GM19238 (cell line): ENCODE data around the gene VEGFD.

Source experiments
- DNase-seq: peaks from one replicate; pipeline ENCODE4 v3.0.0; 2011; ENCODE audit warnings: low spot score; ENCODE audit not compliant: insufficient read length

VEGFD gene

DNA sequence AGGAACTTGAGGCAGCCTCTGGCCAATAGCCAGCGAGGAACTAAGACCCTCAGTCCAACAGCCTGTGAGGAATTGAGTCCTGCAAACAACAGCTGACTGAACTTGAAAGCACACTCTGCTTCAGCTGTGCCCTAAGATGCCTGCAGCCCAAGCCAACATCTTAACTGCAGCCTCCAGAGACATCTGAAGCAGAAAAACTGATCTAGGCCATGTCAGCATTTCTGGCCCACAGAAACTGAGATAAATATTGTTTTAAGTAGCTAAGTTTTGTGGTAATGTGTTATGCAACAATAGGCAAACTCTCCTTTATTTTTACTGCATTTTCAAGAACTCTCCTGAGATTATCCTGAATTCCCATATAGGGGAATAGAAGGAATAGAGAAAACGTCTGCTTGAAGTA is 24.5 kb downstream of the VEGFD start:
- no peak for DNase-seq

DNA sequence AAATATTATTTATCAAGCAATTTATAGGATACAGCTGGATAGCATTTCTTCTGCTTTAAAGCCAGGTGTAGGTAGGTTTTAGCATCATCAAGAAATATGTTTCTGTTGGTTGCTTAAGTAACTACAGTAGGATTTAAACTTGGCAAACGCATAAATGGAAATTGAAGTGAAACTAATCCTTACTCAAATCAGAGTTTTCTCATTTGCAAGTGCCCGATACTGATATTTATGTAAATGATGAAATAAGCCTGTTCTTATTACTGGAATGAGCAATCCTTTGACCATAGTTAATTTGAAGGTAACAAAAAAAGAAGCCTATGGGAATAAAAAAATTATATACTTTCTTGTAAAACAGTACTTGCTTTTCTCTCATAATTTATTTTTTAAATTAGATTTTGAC is 25.7 kb downstream of the VEGFD start:
- no peak for DNase-seq

DNA sequence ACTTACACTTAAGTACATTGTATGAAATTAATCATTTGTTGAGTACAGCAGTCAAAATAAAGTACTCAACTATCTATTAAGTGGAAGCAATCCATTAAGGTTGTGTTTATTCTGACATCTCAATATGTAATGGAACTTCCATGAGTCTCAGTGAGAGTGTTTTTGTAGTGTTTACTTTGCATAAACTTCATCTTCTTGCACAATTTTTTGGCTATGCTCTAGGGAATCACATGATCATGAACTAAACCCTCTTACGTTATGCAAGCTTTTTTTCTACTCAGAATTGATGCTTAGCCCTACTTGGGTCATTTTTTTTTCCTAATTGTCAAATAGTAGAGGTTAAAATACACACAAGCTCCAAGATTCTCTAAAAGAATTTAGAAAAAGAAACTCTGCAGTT is 27.8 kb downstream of the VEGFD start:
- no peak for DNase-seq

DNA sequence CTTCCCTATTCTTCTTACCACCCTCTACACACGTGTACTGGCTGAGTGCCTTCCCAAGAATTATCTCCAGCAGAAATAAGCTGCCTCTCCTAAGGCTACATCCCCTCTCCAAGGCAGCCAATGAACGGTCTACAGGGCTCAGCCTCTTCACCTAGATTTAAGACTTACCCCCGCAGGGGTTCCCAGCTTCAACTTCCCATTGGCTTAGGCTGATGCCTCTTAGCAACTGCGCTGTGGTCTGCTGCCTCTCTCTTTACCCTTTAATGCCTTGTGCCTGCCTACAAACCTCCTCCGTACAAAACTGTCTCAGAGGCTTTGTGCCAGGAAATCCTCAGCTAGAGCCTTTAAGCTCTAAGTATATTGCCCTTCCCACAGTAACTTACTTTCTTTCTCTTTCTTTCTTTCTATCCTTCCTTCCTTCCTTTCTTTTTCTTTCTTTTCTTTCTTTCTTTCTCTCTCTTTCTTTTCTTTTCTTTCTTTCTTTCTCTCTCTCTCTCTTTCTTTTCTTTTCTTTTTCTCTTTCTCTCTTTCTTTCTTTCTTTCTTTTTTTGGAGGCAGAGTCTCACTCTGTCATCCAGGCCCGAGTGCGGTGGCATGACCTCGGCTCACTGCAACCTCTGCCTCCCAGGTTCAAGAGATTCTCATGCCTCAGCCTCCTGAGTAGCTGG is 33.8 kb downstream of the VEGFD start:
- DNase-seq, result no peak

DNA sequence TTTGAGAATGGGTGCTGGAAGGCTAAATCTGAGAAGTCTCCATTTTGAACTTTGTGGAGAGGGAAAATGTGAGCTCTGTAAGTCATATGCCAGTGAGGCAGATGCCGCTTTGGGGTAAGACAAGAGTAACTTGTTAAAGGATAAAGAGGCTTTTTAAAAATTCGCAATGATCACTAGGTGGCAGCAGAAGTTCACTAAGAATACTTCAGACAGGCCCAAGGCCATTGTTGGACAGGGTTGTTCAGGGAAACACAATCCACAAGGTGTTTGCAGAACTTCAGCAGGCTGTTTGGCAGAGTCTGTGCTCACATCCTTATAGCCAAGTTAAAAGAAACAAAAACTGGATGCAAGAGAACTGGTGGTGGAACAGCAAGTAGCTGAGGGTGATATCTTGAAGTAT is 35.2 kb downstream of the VEGFD start:
- DNase-seq, result no peak

DNA sequence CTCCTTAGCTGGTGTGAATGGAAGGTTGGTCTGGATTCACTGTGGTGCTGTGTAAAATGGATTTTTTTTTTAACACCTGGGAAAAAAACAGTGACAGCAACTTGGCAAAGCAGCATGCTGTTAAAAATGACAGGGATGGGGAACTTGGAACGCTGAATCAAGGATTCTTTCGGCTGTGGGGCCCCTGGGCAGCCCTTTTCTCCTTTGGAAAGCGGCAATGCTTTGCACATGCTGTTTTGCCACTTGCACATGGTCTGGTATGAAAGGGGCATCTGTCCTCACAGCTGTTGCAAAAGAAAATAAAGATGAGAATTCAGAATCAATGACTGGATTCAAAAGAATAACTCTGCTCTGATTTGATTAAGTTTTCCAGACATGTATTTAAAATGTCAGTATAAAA is 38.2 kb downstream of the VEGFD start:
- no peak for DNase-seq

DNA sequence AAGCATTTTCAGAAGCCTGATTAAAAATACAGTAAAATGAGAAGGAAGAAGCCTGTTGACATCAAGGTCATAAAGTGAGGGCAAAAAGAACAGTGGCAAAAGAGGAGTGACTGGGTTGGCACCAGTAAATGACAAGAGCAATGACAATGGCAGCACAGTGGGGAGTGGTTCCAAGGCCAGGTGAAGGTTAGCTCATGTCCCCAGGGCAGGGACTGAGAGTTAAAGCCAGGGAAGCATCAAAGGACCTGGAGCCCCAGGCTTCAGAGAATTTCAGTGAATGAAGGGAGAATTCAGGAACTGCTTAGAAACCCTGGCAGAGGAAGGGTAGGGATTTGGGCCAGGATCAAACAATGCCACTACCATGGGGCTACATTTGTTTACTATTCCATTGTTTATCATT is 40.1 kb downstream of the VEGFD start:
- DNase-seq, result no peak

DNA sequence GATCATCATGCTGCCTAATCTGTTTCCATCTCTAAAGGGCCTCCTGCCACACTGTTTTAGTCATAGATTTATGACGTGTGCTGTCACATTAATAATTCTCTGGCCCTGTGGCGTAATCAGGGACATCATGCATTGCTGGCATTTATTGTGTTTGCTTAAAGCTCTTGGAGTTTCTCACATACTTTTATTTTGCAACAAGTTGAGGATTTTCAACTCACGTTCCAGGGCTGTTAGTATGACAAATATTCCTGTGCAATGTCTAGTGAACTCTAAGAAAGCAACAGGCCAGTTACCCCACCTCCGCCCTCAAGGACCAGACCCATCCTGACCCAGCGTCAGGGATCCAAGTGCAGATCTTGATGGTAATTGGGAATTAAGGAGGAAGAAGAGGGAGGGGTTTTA is 41.1 kb downstream of the VEGFD start:
- DNase-seq, result no peak

DNA sequence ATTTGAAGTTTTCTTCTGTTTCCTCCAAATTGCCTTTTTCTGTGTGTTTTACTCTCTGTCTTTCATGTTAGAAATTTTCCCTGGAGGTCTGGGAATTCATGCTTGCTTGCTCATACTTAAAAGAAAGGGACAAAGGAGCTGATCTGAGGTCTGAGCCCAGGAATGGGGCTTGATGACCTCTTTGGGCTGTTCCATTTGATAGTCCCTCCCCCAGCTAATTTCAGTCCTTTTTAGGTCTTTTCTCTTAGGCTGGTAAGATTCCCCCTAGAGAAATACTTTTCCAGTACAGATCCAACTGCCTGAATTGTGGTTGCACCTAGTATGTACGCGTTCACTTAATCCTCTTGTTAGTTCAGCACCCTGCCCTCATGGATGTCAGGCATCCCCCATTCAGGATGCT is 43.3 kb downstream of the VEGFD start:
- no peak for DNase-seq

DNA sequence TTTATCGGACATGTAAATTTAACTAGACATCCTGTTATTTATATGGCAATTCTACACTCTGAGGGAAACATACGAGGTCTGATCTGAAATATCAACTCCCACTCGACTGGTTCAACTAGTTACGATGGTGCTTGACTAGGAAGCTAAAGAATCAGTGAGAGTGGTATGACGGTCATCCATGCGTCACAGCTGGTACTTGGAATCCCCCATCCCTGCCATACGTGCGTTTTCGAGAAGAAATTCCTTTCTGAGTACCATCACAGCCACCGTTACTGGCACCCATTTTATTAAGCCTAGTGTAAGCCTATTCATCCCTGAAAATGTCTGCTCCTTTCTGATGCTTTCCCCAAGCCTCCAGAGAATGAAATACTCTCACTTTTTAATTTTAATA is 48.2 kb downstream of the VEGFD start:
- DNase-seq, result no peak

DNA sequence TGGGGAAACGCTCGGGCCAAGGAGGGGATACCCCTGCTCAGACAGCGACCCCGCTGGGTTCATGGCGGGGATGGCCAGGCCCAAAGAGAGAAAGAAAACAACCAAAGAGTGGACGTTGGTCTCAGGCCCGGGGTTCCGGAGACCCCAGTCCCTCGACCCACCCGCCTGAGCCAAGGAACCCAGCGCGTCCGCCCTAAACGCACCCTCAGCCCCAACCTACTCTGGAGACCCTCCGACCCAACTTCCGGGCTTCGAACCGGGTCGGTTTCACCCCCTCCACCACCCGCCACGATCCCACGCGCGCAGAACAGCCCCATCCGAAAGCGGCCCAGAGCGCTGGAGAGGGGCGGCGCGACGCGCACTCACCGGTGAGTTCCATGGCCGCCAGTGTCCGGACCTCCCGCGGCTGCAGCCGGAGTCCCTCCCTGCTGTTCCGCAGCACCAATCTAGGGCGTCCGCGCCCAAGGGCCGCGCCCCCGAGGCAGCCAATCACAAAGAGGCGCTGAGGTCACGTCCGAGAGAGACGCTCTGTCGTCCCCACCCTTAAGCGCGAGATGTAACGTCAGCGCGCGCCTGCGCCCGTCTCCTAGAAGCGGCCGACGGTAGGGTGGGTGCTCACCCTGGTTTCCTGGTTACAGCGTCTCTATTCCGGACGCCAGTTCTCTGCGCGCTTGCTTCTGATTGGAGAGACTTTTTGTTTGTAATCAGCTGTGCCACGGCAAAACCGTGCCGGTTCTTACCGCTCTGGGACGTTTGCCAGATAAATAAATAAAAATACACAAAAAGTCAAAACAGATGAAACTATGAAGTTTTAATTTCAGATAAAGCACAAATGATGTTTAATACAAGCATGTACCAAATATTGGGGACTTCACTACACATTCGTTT is 48.8 kb downstream of the VEGFD start, which contains the start of gene PIGA:
TSS of gene PIGA (minus strand) at position 389 of the 888 bp plus-strand sequence. CDS start 3,593 bp downstream, outside the sequence.
- peak; percentile 76 for DNase-seq

DNA sequence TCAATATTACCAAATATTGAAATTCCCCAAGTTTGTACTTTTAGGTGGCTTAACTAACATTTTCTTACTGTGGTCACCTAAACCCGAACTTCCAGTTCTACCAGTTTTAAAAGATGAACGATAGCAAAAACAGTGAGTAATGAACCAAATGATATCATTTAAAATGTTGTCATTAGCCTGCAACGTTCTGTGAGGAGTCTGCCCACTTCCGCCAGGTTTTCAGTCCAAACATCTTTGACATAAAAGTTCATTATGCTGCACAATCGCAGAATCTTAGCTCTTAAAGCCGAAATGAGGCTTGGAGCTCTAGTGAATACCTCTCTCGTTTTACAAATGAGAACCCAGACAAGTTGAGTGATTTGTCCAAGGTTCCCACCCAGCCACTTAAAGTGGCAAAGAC is 49.7 kb downstream of the VEGFD start:
- no peak for DNase-seq

DNA sequence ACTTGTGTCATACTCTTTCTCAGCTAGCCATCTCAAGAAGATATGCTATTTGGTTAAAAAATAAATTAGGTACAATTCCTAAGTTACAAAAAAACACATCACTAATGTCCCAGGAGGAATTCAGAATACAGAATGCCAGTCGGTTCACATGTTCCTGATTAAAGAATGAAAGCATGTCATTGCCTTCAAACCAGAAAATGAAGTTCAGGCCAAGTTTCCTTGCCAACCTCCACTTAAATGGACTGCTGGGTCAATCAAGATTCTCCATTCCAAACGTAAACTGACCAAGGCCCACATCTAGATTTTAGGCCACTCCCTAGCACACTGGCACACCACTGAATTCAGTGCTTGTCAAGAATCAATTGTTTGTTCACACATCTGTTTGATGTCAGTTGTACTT is 55.4 kb downstream of the VEGFD start:
- no peak for DNase-seq

DNA sequence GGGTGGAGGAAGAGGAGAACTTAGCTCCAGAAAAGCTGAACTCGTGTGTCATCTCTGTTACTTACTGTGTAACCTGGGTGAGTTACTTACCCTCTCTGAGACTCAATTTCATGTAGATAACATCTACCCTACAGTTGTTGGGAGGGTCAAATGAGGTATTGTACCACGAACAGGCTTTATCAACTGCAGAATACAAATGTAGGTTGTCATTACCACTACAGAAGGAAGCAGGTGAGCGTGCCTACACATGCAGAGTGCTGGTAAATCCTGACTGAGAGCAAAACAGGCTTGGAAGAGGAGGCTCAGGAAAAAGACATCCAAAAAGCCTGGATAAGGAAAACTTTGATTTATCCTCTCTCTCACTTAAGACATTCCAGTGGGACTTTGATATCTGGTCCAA is 56.1 kb downstream of the VEGFD start:
- DNase-seq, result no peak

DNA sequence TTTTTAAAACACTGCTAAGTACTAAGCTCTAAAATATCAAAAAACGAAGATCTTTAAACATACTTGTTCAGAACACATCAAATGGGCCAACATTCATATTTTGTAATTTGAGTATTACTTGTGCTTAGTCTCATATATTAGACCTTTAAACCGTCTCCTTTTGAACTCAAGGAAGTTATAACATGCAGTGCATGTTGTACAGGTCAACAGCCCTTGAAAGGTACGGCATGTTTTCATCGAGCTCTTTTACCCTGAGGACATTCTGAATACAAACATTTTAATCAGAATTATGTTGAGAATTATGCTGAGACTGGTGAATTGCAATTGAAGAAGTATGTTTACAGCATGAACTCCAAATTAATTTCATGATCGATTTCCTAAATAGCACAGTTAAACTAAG is 61.7 kb downstream of the VEGFD start:
- no peak for DNase-seq

DNA sequence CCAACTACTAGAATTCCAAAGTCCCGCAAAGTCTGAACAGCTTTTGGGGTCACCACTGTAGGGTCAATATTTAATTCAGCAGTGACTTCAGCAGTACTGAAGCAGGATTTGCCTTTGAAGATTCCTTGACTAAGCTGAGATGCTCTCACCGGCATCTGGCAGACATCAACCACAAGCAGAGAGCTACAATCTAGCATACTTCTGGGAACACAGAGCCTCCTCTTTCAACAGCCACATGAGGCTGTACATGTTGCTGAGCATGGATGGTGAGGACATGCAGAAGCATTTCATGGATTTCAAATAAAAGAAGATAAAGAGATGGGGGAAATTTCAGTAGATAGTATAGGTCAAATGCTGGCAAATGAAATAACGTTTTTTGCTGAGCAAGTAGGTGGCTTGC is 62.1 kb downstream of the VEGFD start:
- DNase-seq, result no peak

DNA sequence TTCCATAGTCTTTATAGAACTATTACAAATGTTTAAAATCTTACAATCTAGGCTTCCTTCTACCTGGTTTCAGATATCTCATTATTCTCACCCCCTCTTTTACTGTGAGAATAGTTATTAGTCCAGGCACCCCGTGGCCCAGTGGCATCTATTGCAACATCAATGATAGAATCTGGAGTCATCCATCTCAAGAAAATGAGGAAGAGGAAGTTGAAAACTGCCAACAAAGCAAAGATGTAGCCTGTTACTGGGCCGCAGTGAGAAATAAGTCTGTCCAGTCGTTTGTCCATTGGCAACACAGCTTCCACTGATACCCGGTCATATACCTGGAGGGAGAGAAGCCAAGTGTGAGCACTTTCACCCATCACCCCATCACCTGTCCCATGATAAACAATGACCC is 62.8 kb downstream of the VEGFD start:
- no peak for DNase-seq

DNA sequence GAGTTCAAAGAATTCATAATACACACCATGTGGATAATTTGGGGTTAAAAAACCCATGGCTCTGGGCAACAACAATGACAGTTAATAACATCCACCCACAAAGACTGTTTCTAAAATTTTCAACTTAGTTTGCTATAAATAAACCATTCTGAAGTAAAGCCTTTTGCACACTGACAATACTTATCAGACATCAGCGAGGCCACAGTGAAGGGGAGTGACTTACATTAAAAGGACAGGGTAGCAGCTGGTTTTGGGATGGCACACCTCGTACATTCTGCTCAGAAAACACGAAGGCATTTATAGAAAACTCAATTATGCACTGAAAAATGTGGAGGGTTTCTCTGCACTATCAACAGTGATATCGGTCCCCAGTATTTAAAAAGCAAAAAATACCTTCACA is 63.9 kb downstream of the VEGFD start:
- DNase-seq, result no peak

DNA sequence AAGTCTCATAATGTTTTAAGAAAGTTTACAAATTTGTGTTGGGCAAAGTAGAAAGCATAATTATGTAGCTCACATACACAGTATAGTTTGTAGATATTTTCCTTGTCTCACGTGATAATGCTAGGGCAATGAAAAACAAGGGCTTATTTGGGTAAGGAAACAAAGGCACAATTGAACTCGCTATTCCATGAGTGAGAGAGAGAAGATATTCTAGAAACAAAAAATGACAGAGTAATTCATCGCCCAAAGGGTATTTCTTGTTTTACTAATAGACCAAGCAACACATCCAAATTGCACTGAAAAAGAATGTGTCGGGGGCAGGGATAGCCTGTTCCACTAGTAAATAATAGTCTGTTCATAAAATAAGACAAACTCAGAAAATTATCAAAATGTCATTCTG is 65.1 kb downstream of the VEGFD start:
- DNase-seq, result no peak

DNA sequence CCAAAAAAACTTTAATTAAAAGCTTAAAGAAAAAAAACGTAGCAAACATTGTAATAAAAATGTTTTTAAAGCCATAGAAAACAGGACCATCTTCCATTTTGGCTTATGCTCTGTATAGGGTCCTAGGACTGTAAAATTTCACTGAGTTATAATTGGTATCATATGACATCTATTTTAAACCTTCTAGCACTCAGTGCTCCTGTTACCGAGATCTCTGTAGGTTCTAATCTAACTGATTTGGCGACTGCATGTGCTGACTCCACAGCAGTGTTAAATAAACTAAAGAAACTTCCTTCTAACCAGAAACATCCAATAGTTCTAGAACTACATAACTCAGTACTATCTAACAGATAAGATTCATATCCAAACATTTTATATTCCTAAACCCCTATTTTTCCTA is 68.7 kb downstream of the VEGFD start, which contains the start of gene ASB11:
TSS of gene ASB11 (minus strand) at position 132 of the 400 bp plus-strand sequence. CDS start at position 97, 35 bp downstream.
- no peak for DNase-seq

DNA sequence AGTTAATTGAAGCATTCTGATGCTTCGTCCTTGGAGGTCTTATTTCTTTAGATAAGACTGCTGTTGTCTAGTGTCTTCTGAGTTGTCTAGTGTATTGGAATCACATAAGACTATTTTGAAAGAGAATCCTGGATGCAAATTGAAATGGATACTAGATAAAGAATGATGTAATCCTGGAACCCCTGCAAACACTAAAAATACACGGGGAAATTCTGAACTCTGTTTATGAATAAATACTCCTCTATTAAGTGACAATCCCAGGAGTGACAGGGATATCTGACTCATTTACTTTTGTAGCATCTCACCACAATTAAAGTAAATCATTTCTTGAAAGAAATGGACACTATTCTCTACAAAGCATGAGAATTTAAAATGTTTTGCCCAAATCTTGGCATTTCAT is 69.7 kb downstream of the VEGFD start:
- no peak for DNase-seq

DNA sequence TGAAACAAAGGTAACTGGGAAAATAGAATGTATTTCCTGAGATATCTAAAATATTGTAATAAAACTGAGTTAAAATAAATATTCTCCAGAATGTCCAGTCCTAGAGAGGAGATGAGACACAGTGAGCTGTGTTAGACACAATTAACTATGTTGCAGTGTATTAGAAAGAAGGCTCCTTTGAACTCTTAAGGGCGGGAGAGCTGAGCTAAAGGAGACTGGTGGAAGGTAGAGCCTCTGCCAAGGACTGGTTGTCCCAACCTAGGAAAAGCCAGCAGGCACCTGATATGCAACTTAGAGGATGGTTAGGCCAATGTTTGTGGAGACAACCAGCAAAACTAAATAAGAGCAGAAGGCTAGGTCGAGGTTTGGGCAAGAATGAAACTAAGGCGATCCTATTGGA is 73.1 kb downstream of the VEGFD start:
- no peak for DNase-seq

DNA sequence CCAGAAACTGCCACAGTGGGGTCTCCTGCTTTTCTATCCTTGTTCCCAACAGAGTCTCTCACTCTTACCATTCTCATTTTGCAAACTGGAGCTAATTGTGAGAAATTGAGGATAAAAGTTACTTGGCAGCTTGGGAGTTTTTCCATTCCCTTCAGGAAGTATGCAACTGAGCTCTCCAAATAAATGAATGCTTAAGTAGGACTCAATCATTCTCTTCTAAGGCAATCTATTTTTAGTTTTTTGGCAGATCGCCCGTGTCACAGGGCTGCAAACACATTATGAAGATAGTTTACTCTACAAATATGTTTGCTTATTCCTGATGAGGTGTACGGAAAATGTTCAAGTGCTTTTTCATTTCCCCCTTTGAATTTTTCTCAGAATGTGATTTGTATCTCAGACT is 74.1 kb downstream of the VEGFD start:
- DNase-seq, result no peak
